Mammary epithelial cell (primary cell): ENCODE measurements around the gene PHLPP1.

Source experiments
- EZH2 ChIP-seq: IDR thresholded peaks from 2 replicates; pipeline ENCODE4 v1.6.1; 2012; ENCODE audit warnings: low read length, inconsistent platforms, borderline replicate concordance
- TF ChIP-seq, protein P1 (sequence below), 2 donors: IDR thresholded peaks in 1 of 2; conservative IDR thresholded peaks in 1 of 2; 2 replicates each; pipeline ENCODE4 v1.5.1; 2011 to 2012; ENCODE audit warnings: inconsistent platforms in 2 of 2, low read length in 2 of 2, mild to moderate bottlenecking in 2 of 2, control low read depth in 1 of 2, low read depth in 1 of 2; ENCODE audit not compliant: insufficient read depth in 1 of 2; ENCODE audit errors: extremely low read depth in 1 of 2

DNA sequence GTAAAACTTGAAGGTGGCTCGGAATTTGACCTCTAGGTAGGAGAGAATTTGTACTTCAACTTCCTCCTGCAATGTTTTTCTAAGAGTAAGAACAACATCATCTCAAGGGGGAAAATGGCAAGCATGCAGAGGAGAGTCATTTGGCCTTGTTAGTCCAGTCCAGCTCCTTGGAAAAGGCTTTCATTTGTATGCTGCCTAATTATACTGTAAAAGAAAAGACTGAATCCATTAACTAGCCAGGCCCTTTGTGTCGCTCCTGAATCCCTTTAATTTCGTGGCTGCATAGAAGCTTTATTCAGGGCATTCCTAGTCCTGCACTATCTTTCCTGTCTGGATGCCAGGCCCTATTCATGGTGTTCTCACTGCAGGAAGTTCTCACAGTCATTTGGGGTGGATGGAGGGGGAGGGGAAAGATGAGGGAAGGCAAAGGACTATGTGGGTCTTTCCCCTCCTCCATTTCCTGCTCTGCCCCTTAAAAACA is 36.0 kb downstream of the PHLPP1 start:
- TF ChIP-seq, protein P1, sequence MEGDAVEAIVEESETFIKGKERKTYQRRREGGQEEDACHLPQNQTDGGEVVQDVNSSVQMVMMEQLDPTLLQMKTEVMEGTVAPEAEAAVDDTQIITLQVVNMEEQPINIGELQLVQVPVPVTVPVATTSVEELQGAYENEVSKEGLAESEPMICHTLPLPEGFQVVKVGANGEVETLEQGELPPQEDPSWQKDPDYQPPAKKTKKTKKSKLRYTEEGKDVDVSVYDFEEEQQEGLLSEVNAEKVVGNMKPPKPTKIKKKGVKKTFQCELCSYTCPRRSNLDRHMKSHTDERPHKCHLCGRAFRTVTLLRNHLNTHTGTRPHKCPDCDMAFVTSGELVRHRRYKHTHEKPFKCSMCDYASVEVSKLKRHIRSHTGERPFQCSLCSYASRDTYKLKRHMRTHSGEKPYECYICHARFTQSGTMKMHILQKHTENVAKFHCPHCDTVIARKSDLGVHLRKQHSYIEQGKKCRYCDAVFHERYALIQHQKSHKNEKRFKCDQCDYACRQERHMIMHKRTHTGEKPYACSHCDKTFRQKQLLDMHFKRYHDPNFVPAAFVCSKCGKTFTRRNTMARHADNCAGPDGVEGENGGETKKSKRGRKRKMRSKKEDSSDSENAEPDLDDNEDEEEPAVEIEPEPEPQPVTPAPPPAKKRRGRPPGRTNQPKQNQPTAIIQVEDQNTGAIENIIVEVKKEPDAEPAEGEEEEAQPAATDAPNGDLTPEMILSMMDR (conservative IDR thresholded peaks at IDR 0.05 in 1 of 2, IDR thresholded peaks at IDR 0.05 in 1 of 2; ENCODE audit: extremely low read depth in 1 of 2, insufficient read depth in 1 of 2, low read depth in 1 of 2, low read length in 2 of 2): no peak
- no peak for TF ChIP-seq EZH2
